ENCODE data around the gene MMP2.

DNA sequence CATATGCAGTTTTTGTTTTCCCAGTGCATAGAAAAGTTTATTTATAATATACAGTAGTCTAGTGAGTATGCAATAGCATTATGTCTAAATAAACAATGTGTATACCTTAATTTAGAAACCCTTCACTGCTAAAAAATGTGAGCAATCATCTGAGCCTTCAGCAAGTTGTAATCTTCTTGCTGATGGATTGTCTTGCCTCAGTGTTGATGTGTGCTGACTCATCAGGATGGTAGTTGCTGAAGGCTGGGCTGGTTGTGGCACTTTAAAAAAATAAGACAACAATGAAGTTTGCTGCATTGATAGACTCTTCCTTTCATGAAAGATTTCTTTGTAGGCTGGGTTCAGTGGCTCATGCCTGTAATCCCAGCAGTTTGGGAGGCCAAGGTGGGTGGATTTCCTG, 73.6 kb downstream of the MMP2 start:
- TF ChIP-seq POLR2A (IDR thresholded peaks at IDR 0.05): no peak
- TF ChIP-seq, protein P1, sequence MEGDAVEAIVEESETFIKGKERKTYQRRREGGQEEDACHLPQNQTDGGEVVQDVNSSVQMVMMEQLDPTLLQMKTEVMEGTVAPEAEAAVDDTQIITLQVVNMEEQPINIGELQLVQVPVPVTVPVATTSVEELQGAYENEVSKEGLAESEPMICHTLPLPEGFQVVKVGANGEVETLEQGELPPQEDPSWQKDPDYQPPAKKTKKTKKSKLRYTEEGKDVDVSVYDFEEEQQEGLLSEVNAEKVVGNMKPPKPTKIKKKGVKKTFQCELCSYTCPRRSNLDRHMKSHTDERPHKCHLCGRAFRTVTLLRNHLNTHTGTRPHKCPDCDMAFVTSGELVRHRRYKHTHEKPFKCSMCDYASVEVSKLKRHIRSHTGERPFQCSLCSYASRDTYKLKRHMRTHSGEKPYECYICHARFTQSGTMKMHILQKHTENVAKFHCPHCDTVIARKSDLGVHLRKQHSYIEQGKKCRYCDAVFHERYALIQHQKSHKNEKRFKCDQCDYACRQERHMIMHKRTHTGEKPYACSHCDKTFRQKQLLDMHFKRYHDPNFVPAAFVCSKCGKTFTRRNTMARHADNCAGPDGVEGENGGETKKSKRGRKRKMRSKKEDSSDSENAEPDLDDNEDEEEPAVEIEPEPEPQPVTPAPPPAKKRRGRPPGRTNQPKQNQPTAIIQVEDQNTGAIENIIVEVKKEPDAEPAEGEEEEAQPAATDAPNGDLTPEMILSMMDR (IDR thresholded peaks at IDR 0.05): no peak
